A673 (cell line): ENCODE measurements around the gene PARP14.

Source experiments
- EZH2 ChIP-seq: fragments of 200-600 bp; sonication (generic); IDR thresholded peaks from 2 replicates; pipeline ENCODE4 v1.6.1; 2017; ENCODE audit warnings: borderline replicate concordance, low read depth, mild to moderate bottlenecking, mixed read lengths, antibody characterized with exemption, low read length; ENCODE audit not compliant: poor library complexity, severe bottlenecking
- TF ChIP-seq, protein P1 (sequence below): fragments of 300-800, 200-600 bp; sonication (generic); conservative IDR thresholded peaks from 2 replicates; pipeline ENCODE4 v1.5.1; 2017; ENCODE audit warnings: low read depth, mild to moderate bottlenecking, antibody characterized with exemption, low read length, moderate library complexity, mixed read lengths

DNA sequence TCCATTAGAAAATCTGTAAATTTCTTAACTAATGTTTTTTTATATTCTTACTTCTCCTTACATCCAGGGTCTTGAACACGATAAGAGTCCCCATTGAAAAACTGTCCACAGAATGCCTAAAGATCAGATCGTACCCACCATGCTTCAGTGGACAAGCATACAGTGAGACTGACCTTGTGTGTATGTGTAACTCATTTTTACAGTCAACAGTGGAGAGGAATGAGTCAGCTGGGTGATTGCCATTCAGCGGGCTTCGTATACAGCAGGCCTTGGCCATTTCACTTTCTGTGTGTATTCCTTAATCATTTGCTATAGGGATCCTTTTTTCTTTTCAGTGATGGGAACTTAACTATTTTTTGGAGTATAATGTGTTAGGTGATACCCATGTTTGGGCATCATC, 10.6 kb downstream of the PARP14 start:
- no peak for TF ChIP-seq EZH2
- TF ChIP-seq, protein P1, sequence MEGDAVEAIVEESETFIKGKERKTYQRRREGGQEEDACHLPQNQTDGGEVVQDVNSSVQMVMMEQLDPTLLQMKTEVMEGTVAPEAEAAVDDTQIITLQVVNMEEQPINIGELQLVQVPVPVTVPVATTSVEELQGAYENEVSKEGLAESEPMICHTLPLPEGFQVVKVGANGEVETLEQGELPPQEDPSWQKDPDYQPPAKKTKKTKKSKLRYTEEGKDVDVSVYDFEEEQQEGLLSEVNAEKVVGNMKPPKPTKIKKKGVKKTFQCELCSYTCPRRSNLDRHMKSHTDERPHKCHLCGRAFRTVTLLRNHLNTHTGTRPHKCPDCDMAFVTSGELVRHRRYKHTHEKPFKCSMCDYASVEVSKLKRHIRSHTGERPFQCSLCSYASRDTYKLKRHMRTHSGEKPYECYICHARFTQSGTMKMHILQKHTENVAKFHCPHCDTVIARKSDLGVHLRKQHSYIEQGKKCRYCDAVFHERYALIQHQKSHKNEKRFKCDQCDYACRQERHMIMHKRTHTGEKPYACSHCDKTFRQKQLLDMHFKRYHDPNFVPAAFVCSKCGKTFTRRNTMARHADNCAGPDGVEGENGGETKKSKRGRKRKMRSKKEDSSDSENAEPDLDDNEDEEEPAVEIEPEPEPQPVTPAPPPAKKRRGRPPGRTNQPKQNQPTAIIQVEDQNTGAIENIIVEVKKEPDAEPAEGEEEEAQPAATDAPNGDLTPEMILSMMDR = no peak
